ENCODE measurements around the gene GABARAPL2.
A peak's percentile ranks its signal among the peaks of the same experiment; 100 is the strongest.
"Not testable (repeated sequence)": the region's sequence is repeated elsewhere in the genome, so short reads cannot be mapped to it uniquely, and the experiment has no call there.

GABARAPL2 gene

GRCh38 chr16:75555707-75556430 lies 10.3 kb upstream of the GABARAPL2 start, which contains the start of gene TMEM231:
Gene TMEM231 (minus strand): TSS chr16:75556252. CDS start chr16:75556209, 43 bp downstream.
- DNase-seq = peak; percentile 97 to 98

- no peak for DNase-seq
Observed at GRCh38 chr16:75556431-75556950, 9.7 kb upstream of the GABARAPL2 start.

- DNase-seq = no peak
Observed at GRCh38 chr16:75558846-75559401, 7.3 kb upstream of the GABARAPL2 start.

- no peak for DNase-seq
Observed at GRCh38 chr16:75559564-75560372, 6.4 kb upstream of the GABARAPL2 start.

GRCh38 chr16:75565640-75566039 lies 539 bp upstream of the GABARAPL2 start:
- DNase-seq = no peak

- peak; percentile 34 to 43 for DNase-seq
Observed at GRCh38 chr16:75566758-75567255, 628 bp downstream of the GABARAPL2 start.

- no peak for DNase-seq
Observed at GRCh38 chr16:75567911-75568310, 1.7 kb downstream of the GABARAPL2 start.

- DNase-seq = no peak
Observed at GRCh38 chr16:75570396-75571065, 4.4 kb downstream of the GABARAPL2 start.

- no peak for DNase-seq
Observed at GRCh38 chr16:75572864-75573542, 6.8 kb downstream of the GABARAPL2 start.

GRCh38 chr16:75573955-75574354 lies 7.8 kb downstream of the GABARAPL2 start:
- DNase-seq = no peak

- no peak for DNase-seq
Observed at GRCh38 chr16:75575958-75576357, 9.8 kb downstream of the GABARAPL2 start.

GRCh38 chr16:75576384-75576811 lies 10.2 kb downstream of the GABARAPL2 start:
- no peak for DNase-seq

GRCh38 chr16:75578212-75578611 lies 12.0 kb downstream of the GABARAPL2 start:
- DNase-seq = no peak

GRCh38 chr16:75578725-75579124 lies 12.5 kb downstream of the GABARAPL2 start:
- no peak for DNase-seq

- no peak for DNase-seq
Observed at GRCh38 chr16:75579281-75579834, 13.2 kb downstream of the GABARAPL2 start.

- no peak for DNase-seq
Observed at GRCh38 chr16:75584108-75584507, 17.9 kb downstream of the GABARAPL2 start.

GRCh38 chr16:75588716-75589115 lies 22.5 kb downstream of the GABARAPL2 start:
- no peak for DNase-seq

- DNase-seq = no peak
Observed at GRCh38 chr16:75589306-75589705, 23.1 kb downstream of the GABARAPL2 start.

- DNase-seq = no peak
Observed at GRCh38 chr16:75590920-75591843, 25.0 kb downstream of the GABARAPL2 start.

- DNase-seq = not testable (repeated sequence)
Observed at GRCh38 chr16:75591927-75592326, 25.7 kb downstream of the GABARAPL2 start.

GRCh38 chr16:75593308-75593707 lies 27.1 kb downstream of the GABARAPL2 start:
- DNase-seq = no peak
